K562 (cell line): ENCODE measurements around the gene PHF21B. TPM values are rescaled to one million over a fixed set of nuclear protein-coding genes. Genes with fewer than 3 reads are reported as not detected.

Source experiments
- ATAC-seq: fragments of 200-7000 bp; cut with Tn5 transposase; 3 replicates; pipeline ENCODE4 v1.9.1; 2020; ENCODE audit warnings: moderate library complexity
- BruUV-seq: library from RNA; stranded (reverse); fragments of 400-500 nt; replicated peaks from 2 replicates; lab custom pipeline; 2021; lab: Mats Ljungman, UMichigan
- CTCF ChIA-PET: fragments of 300-600 bp; formaldehyde crosslinking; extraction: SDS; loops from one replicate; lab custom pipeline; 2021; ENCODE audit warnings: low intra/inter-chr PET ratio; lab: Yijun Ruan, JAX
- POLR2A ChIA-PET: fragments of 300-600, 350-650 bp; sonication (Branson Sonifier 250); formaldehyde crosslinking; extraction: SDS; loops from one replicate; lab custom pipeline; 2021; ENCODE audit warnings: antibody characterized with exemption, inconsistent platforms; lab: Yijun Ruan, JAX
- DNase-seq, 4 experiments: peaks; one replicate each; pipeline versions ENCODE4 v3.0.0 to v3.0.0-alpha.2; 2011 to 2018; ENCODE audit warnings: low spot score in 3 of 4, mixed read lengths in 3 of 4; ENCODE audit errors: extremely low read depth in 1 of 4
- FAIRE-seq: peaks from 2 replicates; lab custom pipeline; 2011; peaks lifted over from hg19 to GRCh38; lab: Jason Lieb, UNC
- H2AFZ ChIP-seq: 2 replicates; pipeline ENCODE4 v1.6.0; 2011; ENCODE audit warnings: low read depth, low read length, control low read depth, inconsistent platforms
- H3K27ac ChIP-seq: fragments of 200-600 bp; 3 replicates; pipeline ENCODE4 v1.8.0; 2011; ENCODE audit warnings: low read depth, mild to moderate bottlenecking, control low read depth, inconsistent platforms, low read length, moderate library complexity, mixed read lengths; ENCODE audit errors: extremely low read depth
- H3K27me3 ChIP-seq, 2 experiments: fragments of 300-600 bp in 1 of 2; 2 replicates in 1 of 2; 3 replicates in 1 of 2; pipeline versions ENCODE4 v1.6.0 to v1.8.0; 2011; ENCODE audit warnings: inconsistent platforms in 2 of 2, low read length in 2 of 2, mild to moderate bottlenecking in 1 of 2, mixed read lengths in 1 of 2, moderate library complexity in 1 of 2; ENCODE audit not compliant: control insufficient read depth in 2 of 2, insufficient read depth in 2 of 2
- H3K36me3 ChIP-seq: fragments of 300-600 bp; 3 replicates; pipeline ENCODE4 v1.8.0; 2011; ENCODE audit warnings: mild to moderate bottlenecking, low read length, inconsistent platforms; ENCODE audit not compliant: control insufficient read depth, insufficient read depth
- H3K4me1 ChIP-seq, 2 experiments: fragments of 200-600 bp in 1 of 2; replicated peaks in 1 of 2; 2 replicates in 1 of 2; 3 replicates in 1 of 2; pipeline versions ENCODE4 v1.5.1 to v1.8.0; 2011; ENCODE audit warnings: inconsistent platforms in 2 of 2, low read length in 2 of 2, mild to moderate bottlenecking in 1 of 2, mixed read lengths in 1 of 2, moderate library complexity in 1 of 2; ENCODE audit not compliant: control insufficient read depth in 2 of 2, insufficient read depth in 2 of 2
- H3K4me2 ChIP-seq: 2 replicates; pipeline ENCODE4 v1.6.1; 2011; ENCODE audit warnings: low read length, control low read depth, inconsistent platforms, mixed read lengths; ENCODE audit not compliant: insufficient read depth
- H3K4me3 ChIP-seq: fragments of 200-600 bp; sonication (generic), shearing (Covaris generic); 2 replicates; pipeline ENCODE4 v1.5.1; 2016; ENCODE audit warnings: control low read depth, inconsistent platforms
- H3K79me2 ChIP-seq: fragments of 200-600 bp; 3 replicates; pipeline ENCODE4 v1.8.0; 2011; ENCODE audit warnings: low read length, inconsistent platforms; ENCODE audit not compliant: control insufficient read depth, insufficient read depth
- H3K9ac ChIP-seq, 2 experiments: 2 replicates each; pipeline versions ENCODE4 v1.6.0 to v1.6.1; 2011; ENCODE audit warnings: low read depth in 2 of 2, low read length in 2 of 2, control low read depth in 1 of 2, inconsistent platforms in 1 of 2, mild to moderate bottlenecking in 1 of 2, mixed read lengths in 1 of 2; ENCODE audit not compliant: insufficient read depth in 1 of 2
- H3K9me1 ChIP-seq: one replicate; pipeline ENCODE4 v1.6.0; 2011; ENCODE audit warnings: inconsistent platforms, mild to moderate bottlenecking, low read length, moderate library complexity; ENCODE audit not compliant: control insufficient read depth, insufficient read depth
- H3K9me3 ChIP-seq: replicated peaks from 2 replicates; pipeline ENCODE4 v1.5.1; 2011; ENCODE audit warnings: low read depth, low read length, inconsistent platforms; ENCODE audit not compliant: control insufficient read depth, insufficient read depth
- H4K20me1 ChIP-seq: replicated peaks from 2 replicates; pipeline ENCODE4 v1.6.1; 2011; ENCODE audit warnings: low read length, inconsistent platforms, mixed read lengths; ENCODE audit not compliant: control insufficient read depth, insufficient read depth
- BRF2 ChIP-seq: IDR thresholded peaks from 3 replicates; pipeline ENCODE4 v1.6.1; 2011; ENCODE audit warnings: borderline replicate concordance, mild to moderate bottlenecking; ENCODE audit not compliant: insufficient read length, insufficient read depth
- DNMT1 ChIP-seq: fragments of 450-650 bp; IDR thresholded peaks from 2 replicates; pipeline ENCODE4 v1.6.1; 2016; ENCODE audit warnings: antibody characterized with exemption, mild to moderate bottlenecking
- GMEB1 ChIP-seq: fragments of 250-450 bp; sonication (Bioruptor Pico); IDR thresholded peaks from 2 replicates; pipeline ENCODE4 v1.4.0; 2020; ENCODE audit warnings: mild to moderate bottlenecking
- HDGF ChIP-seq: fragments of 450-650 bp; IDR thresholded peaks from 2 replicates; pipeline ENCODE4 v1.6.1; 2016
- POLR2B ChIP-seq: fragments of 450-650 bp; IDR thresholded peaks from 2 replicates; pipeline ENCODE4 v1.6.1; 2018; ENCODE audit warnings: low read depth; ENCODE audit not compliant: partially characterized antibody
- TAL1 ChIP-seq: fragments of 450-650 bp; IDR thresholded peaks from 2 replicates; pipeline ENCODE4 v1.6.1; 2016; ENCODE audit warnings: mild to moderate bottlenecking
- TOE1 ChIP-seq, 2 experiments: fragments of 450-650 bp in 1 of 2; sonication (generic) in 1 of 2; formaldehyde crosslinking in 1 of 2; IDR thresholded peaks; 2 replicates each; pipeline versions ENCODE4 v1.7.1 to v1.8.0; 2016 to 2022; ENCODE audit warnings: borderline replicate concordance in 2 of 2, mild to moderate bottlenecking in 2 of 2, antibody characterized with exemption in 1 of 2, inconsistent platforms in 1 of 2, low read depth in 1 of 2, missing genetic modification reagents in 1 of 2, moderate library complexity in 1 of 2
- ZNF398 ChIP-seq: fragments of 250-450 bp; sonication (Bioruptor Pico); IDR thresholded peaks from 2 replicates; pipeline ENCODE4 v1.8.0; 2021; ENCODE audit warnings: moderate library complexity, mild to moderate bottlenecking, inconsistent platforms
- ZNF583 ChIP-seq: fragments of 250-450 bp; sonication (Bioruptor Pico); IDR thresholded peaks from 2 replicates; pipeline ENCODE4 v1.4.0; 2020
- ZNF586 ChIP-seq: fragments of 450-650 bp; formaldehyde crosslinking; conservative IDR thresholded peaks from 2 replicates; pipeline ENCODE4 v1.4.0; 2020; ENCODE audit warnings: mild to moderate bottlenecking, moderate library complexity
- WGBS: fragments of 100-300 bp; shearing (Covaris generic); methylation state at CpG from one replicate; pipeline ENCODE4 v1.1.6; 2016; ENCODE audit warnings: low coverage, mixed read lengths; ENCODE audit not compliant: insufficient coverage; ENCODE audit errors: missing lambda C conversion rate; 5-methylcytosine and 5-hydroxymethylcytosine counted together
- in situ Hi-C: fragments of 300-500 bp; cut with MboI; formaldehyde crosslinking; loops from 4 replicates; pipeline ENCODE4 v1.15.0; 2018; ENCODE audit warnings: inconsistent platforms, mixed read lengths
- intact Hi-C: fragments of 100-400 bp; cut with micrococcal nuclease; formaldehyde crosslinking; loops from 2 replicates; pipeline ENCODE4 v1.14.2; 2022
- polyA plus RNA-seq, 8 experiments: library from polyadenylated mRNA; depleted of rRNA in 4 of 8; stranded (reverse) in 5 of 8; unstranded in 3 of 8; fragments of >200 nt; fragmentation: Nextera tagmentation in 2 of 8; fragmentation: Illumina TruSeq in 1 of 8; extraction: Ambion mirVana in 2 of 8; extraction: Trizol in 1 of 8; gene quantifications; 2 replicates each; pipeline versions ENCODE4 v1.2.1 to v1.2.3, GENCODE V29; 2011 to 2014; ENCODE audit warnings: inconsistent platforms in 1 of 8, missing spikeins in 1 of 8
- total RNA-seq, 7 experiments: library from RNA; depleted of rRNA in 6 of 7; stranded (reverse); fragments of >200 nt in 6 of 7; fragmentation: Illumina TruSeq in 2 of 7; extraction: Trizol in 2 of 7; gene quantifications; 2 replicates each; pipeline versions ENCODE4 v1.2.1 to v1.2.3, GENCODE V29; 2011 to 2021; ENCODE audit warnings: low replicate concordance in 1 of 7

The PHF21B gene
- total and polyA plus RNA-seq, 9 of the 15 experiments (the other 6 are each of a cell fraction or from before 2014, with no cell fraction given), result 0.04 TPM; not detected in 8

GRCh38 chr22:44861245-44861644 lies 148.6 kb downstream of the PHF21B start:
- Histone ChIP-seq H3K36me3 (no peaks in the 10 kb centered on the region), H3K27ac (no peak overlapping the region), H3K4me1 (no peaks in the 10 kb centered on the region), H3K9me3 (no peaks in the 10 kb centered on the region), H3K79me2 (no peaks in the 10 kb centered on the region), H3K4me3 (no peak overlapping the region), H3K27me3 (peaks cover 0 to 11% of the 10 kb centered on the region in 2 experiments; a peak in 2 of 5 replicates), H4K20me1 (no peaks in the 10 kb centered on the region), H2AFZ (no peak overlapping the region), H3K9me1 (no peaks in the 10 kb centered on the region), H3K9ac (no peak overlapping the region), H3K4me2 (no peak overlapping the region)
- WGBS, result 0% methylated on average over 5 of the region's 7 CpGs
- FAIRE-seq (no peak), DNase-seq (no peak), ATAC-seq (no peak)
- ChIA-PET CTCF (no interaction called here), POLR2A (no interaction called here)
- no TSS peak for BruUV-seq
- no peak for TF ChIP-seq ZNF586 (CRISPR knock-in tag)
- no peak for TF ChIP-seq POLR2B
- no peak for TF ChIP-seq ZNF398 (CRISPR knock-in tag)
- no peak for TF ChIP-seq HDGF
- no peak for TF ChIP-seq DNMT1
- no peak for TF ChIP-seq TOE1 (IDR thresholded peaks at IDR 0.05; ENCODE audit: borderline replicate concordance)
- TF ChIP-seq TOE1 (CRISPR knock-in tag; IDR thresholded peaks at IDR 0.05; ENCODE audit: borderline replicate concordance, low read depth), result no peak
- no peak for TF ChIP-seq ZNF583 (CRISPR knock-in tag)
- TF ChIP-seq TAL1, result no peak
- TF ChIP-seq GMEB1 (CRISPR knock-in tag), result no peak
- TF ChIP-seq BRF2, result no peak
- in situ Hi-C loops (no loop called here), intact Hi-C loops (no loop called here)
